ENCODE results near the gene ZFR. TPM values are rescaled to one million over a fixed set of nuclear protein-coding genes. Genes with fewer than 3 reads are reported as not detected.
A peak's percentile ranks its signal among the peaks of the same experiment; 100 is the strongest.
"Not testable (repeated sequence)": the region's sequence is repeated elsewhere in the genome, so short reads cannot be mapped to it uniquely, and the experiment has no call there.

Gene ZFR
- total and polyA plus RNA-seq, 2 donors from 2014 or later = 25.7 to 65.2 TPM

- no peak for TF ChIP-seq CTCF (IDR thresholded peaks at IDR 0.05; ENCODE audit: borderline replicate concordance, extremely low read depth, insufficient read depth)
- Histone ChIP-seq H3K27me3 (ENCODE audit: control insufficient read depth, insufficient read depth, low read length) (no peaks in the 10 kb centered on the region), H3K9ac (ENCODE audit: low read length in 3 of 3) (no peak overlapping the region), H3K27ac (ENCODE audit: low read depth in 2 of 2, low read length in 2 of 2) (no peak overlapping the region), H3K9me3 (ENCODE audit: control insufficient read depth in 2 of 3, insufficient read depth in 1 of 3, low read length in 3 of 3) (no peaks in the 10 kb centered on the region), H3K36me3 (ENCODE audit: control insufficient read depth in 2 of 3, insufficient read depth in 3 of 3, low read length in 3 of 3) (peaks cover 2 to 16% (median 7%) of the 10 kb centered on the region in 3 donors), H3K4me3 (ENCODE audit: low read length in 3 of 3) (no peak overlapping the region), H3K4me1 (ENCODE audit: control insufficient read depth in 2 of 3, insufficient read depth in 2 of 3, low read depth in 1 of 3, low read length in 3 of 3) (no peaks in the 10 kb centered on the region)
- intact Hi-C loops (cut with DNase I) = no loop called here
- no peak for FAIRE-seq
- no peak for DNase-seq
Observed at GRCh38 chr5:32378966-32379365, 65.6 kb downstream of the ZFR start.

GRCh38 chr5:32369542-32370155, 74.9 kb downstream of the ZFR start:
- H3K4me3 ChIP-seq (ENCODE audit: low read length in 3 of 3) = no peak overlapping the region
- DNase-seq (no peak), FAIRE-seq (no peak)
- intact Hi-C loops (cut with DNase I) = no loop called here
- H3K27me3 ChIP-seq (ENCODE audit: control insufficient read depth, insufficient read depth, low read length) = no peaks in the 10 kb centered on the region
- peaks cover 3 to 13% (median 10%) of the 10 kb centered on the region in 3 donors for H3K36me3 ChIP-seq (ENCODE audit: control insufficient read depth in 2 of 3, insufficient read depth in 3 of 3, low read length in 3 of 3)
- no peaks in the 10 kb centered on the region for H3K9me3 ChIP-seq (ENCODE audit: control insufficient read depth in 2 of 3, insufficient read depth in 1 of 3, low read length in 3 of 3)
- no peak overlapping the region for H3K9ac ChIP-seq (ENCODE audit: low read length in 3 of 3)
- no peak overlapping the region for H3K27ac ChIP-seq (ENCODE audit: low read depth in 2 of 2, low read length in 2 of 2)
- TF ChIP-seq CTCF (IDR thresholded peaks at IDR 0.05; ENCODE audit: borderline replicate concordance, extremely low read depth, insufficient read depth) = no peak
- no peaks in the 10 kb centered on the region for H3K4me1 ChIP-seq (ENCODE audit: control insufficient read depth in 2 of 3, insufficient read depth in 2 of 3, low read depth in 1 of 3, low read length in 3 of 3)

GRCh38 chr5:32369032-32369431, 75.5 kb downstream of the ZFR start:
- Histone ChIP-seq H3K4me3 (ENCODE audit: low read length in 3 of 3) (no peak overlapping the region), H3K27ac (ENCODE audit: low read depth in 2 of 2, low read length in 2 of 2) (no peak overlapping the region), H3K9ac (ENCODE audit: low read length in 3 of 3) (no peak overlapping the region), H3K27me3 (ENCODE audit: control insufficient read depth, insufficient read depth, low read length) (no peaks in the 10 kb centered on the region), H3K9me3 (ENCODE audit: control insufficient read depth in 2 of 3, insufficient read depth in 1 of 3, low read length in 3 of 3) (no peaks in the 10 kb centered on the region), H3K4me1 (ENCODE audit: control insufficient read depth in 2 of 3, insufficient read depth in 2 of 3, low read depth in 1 of 3, low read length in 3 of 3) (no peaks in the 10 kb centered on the region), H3K36me3 (ENCODE audit: control insufficient read depth in 2 of 3, insufficient read depth in 3 of 3, low read length in 3 of 3) (peaks cover 3 to 13% (median 10%) of the 10 kb centered on the region in 3 donors)
- no peak for TF ChIP-seq CTCF (IDR thresholded peaks at IDR 0.05; ENCODE audit: borderline replicate concordance, extremely low read depth, insufficient read depth)
- intact Hi-C loops (cut with DNase I) = no loop called here
- DNase-seq = peak in 2 of 5 donors; percentile 20 to 39
- no peak for FAIRE-seq

- H3K9me3 ChIP-seq (ENCODE audit: control insufficient read depth in 2 of 3, insufficient read depth in 1 of 3, low read length in 3 of 3); H3K4me3 ChIP-seq (ENCODE audit: low read length in 3 of 3); DNase-seq; H3K9ac ChIP-seq (ENCODE audit: low read length in 3 of 3); H3K27ac ChIP-seq (ENCODE audit: low read depth in 2 of 2, low read length in 2 of 2); H3K4me1 ChIP-seq (ENCODE audit: control insufficient read depth in 2 of 3, insufficient read depth in 2 of 3, low read depth in 1 of 3, low read length in 3 of 3); intact Hi-C loops (cut with DNase I); FAIRE-seq; H3K27me3 ChIP-seq (ENCODE audit: control insufficient read depth, insufficient read depth, low read length): not testable (repeated sequence)
- H3K36me3 ChIP-seq (ENCODE audit: control insufficient read depth in 2 of 3, insufficient read depth in 3 of 3, low read length in 3 of 3) = peaks cover 3 to 16% (median 5%) of the 10 kb centered on the region in 3 donors
Observed at GRCh38 chr5:32367271-32367670, 77.3 kb downstream of the ZFR start.

Measured in kidney (tissue), 14 donors.